M059J (cell line): ENCODE results near the gene FAM53C. TPM values are rescaled to one million over a fixed set of nuclear protein-coding genes. Genes with fewer than 3 reads are reported as not detected.
"Not testable (repeated sequence)": the region's sequence is repeated elsewhere in the genome, so short reads cannot be mapped to it uniquely, and the experiment has no call there.

Source experiments
- DNase-seq: peaks from one replicate; pipeline ENCODE4 v3.0.0-alpha.2; 2012; ENCODE audit warnings: low read depth
- total RNA-seq: library from RNA; depleted of rRNA; stranded (reverse); fragments of >200 nt; shearing (Covaris generic); gene quantifications from 2 replicates; pipeline ENCODE4 v1.2.3, GENCODE V29; 2014

The FAM53C gene
- total RNA-seq, 1 experiment from 2014 or later, result 27.4 TPM

DNA sequence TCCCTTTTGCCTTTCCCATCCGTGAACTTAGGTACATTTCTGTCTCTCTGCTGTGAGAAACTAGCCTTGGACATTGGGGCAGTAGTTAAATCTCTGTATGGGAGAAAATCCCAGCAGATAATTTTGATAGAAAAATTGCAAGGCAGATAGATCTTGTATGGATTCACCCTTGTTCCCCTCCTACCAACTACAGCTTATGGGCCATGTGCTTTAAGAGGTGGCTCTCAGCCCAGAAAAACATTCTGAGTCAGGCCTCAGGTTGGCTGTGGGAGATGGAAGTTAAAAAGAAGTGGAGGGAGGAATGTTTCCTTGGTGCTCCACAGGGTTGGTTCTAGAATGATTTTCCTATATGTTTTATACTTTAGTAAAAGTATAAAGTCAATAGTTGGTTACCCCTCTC is 13.0 kb downstream of the FAM53C start:
- peak; percentile 72 for DNase-seq

DNA sequence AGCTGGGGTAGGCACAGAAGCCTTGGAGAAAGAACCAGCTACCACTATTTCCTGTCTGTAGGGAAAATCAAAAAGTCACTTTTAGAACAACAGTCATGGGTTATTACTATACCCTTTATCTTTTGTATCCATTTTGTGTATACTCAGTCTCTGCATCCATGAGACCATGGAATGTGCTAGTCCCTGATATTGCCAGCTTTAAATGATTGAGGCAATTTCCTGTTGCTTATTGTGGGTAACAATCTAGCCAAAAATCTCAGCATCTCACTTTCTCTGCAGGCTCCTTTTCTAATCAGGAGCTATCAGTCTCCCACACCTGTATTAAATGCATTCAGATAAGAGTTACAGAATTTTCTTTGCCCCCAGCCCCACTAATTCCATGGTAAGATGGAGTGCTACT is 13.5 kb downstream of the FAM53C start:
- peak; percentile 9 for DNase-seq

DNA sequence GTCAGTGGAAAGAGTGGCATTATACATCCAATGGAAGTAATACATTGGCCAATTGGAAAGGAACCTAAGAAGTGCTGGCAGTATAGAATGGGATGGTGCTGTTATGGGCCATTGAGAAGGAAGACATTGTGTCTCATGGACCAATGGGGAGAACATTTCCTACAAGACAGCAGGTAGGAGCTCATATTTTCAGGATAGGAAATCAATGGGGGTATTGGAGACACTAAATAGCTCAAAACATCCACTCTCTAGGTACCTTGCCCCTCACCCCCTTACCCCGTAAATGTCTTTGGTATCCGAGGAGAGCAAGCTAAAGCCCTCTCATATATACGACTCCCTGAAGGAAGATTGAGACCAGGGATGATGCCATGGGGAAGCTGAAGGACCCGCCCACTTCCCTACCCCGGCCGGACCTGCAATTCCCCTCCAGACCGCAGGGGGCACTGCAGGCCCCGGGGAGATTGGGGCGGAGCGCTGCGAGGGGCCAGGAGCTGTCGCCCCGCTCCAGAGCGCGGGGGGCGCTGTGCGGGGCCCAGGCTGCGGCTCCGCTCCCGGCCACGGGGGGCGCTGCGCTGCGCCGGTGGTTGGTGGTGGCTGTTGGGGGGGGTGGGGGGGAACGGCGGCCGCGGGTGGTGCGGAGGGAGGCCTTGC is 14.1 kb downstream of the FAM53C start, which contains the start of gene KDM3B:
Gene KDM3B (plus strand): TSS at position 615 of the 651 bp plus-strand sequence. CDS start 111 bp downstream, outside the sequence.
- DNase-seq, result peak; percentile 76

DNA sequence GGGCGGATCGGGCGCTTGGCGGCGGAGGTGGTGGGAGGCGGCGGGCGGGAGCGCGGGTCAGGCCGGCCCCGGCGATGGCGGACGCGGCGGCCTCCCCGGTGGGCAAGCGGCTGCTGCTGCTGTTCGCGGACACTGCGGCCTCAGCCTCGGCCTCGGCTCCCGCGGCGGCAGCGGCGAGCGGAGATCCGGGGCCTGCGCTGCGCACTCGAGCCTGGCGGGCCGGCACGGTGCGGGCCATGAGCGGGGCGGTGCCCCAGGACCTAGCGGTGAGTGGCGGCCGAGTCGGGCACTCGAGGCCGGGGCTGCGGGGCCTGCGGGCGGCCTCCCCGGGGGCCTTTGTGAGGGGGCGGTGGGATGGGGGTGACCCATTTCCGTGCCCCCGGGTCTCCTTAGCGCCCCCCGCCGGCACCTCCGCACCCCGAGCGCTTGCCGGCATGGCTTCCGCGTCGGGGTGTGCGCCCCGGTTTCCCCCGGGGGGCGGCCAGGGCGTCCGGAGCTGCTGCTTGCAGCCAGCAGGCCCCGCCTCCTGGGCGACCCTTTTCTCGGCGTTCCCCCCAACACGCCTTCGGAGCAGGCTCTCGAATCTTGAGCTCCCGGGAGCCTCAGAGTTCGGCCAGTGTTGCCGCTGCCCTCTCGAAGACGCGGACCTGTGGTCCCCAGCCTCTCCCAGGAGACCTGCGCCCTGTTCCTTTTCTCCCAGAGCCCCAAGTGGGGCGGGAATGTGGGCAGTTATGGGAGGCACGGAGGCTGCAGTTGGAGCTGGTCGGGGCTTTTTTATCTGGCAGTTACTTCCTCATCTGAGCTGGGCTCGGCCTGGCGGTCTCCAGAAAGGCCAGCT is 14.9 kb downstream of the FAM53C start:
- peak; percentile 71 for DNase-seq

DNA sequence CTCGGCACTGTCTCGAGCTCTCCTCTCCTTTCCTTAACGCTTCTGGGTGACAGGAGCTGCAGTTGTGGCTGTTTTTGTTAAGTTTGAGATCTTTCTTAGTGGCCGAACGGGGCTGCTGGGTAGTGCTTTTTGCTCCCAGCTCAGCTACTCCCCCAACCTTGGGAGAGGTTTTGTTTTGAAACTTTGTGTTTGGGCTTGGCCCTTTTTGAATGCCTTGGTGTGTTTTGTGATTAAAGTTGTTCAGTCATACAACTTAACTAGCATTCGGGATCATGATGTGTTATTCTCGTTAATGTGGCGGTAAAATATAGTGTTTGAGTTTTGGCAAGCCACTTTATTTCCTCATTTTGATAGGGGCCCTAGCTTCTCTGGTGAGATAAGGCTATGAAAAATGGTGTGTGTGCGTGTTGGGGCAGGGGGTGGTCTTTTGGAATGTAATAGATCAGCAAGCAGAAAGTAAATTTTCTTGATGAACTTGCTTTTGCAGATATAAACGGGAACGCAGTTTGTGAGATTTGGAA is 15.6 kb downstream of the FAM53C start:
- no peak for DNase-seq

DNA sequence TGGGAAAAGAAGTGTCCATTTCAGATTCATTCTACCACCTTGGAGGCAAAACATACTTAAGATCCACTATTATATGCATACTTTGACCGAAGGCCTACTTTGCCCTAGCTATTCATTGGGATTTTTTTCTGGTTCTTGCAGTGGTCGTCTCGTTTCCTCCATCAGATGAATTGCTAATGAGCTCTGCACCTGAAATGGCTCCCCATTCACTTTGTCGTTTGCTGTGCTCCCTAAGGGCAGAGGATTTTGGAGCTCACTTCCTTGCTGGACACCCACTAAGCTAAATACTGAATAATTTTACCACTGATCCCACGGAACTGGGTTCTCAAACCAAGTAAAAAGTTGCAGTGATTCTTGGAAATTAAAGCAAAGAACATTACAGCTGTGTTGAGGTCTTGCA is 16.3 kb downstream of the FAM53C start:
- DNase-seq, result no peak

DNA sequence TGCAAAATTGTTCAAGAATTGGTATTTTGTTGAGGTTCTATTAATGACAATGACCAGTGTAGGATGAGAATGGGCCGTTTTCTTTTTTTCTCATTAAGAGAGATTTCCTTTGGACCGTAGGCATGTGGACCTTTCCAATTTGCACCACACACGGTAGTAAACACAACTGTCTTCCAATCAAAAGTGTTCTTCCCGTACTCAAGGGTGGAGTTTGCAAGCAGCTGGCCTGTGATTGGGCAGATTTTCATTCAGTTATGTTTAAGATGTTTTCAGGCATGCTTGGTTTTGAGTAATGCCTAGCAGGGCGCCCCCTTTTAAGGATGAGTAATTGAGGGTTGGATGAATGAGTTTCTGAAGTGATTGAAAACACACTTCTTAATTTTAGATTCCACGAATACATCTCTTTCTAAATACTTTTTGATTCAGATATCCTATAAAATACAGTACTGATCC is 16.9 kb downstream of the FAM53C start:
- peak; percentile 74 for DNase-seq

DNA sequence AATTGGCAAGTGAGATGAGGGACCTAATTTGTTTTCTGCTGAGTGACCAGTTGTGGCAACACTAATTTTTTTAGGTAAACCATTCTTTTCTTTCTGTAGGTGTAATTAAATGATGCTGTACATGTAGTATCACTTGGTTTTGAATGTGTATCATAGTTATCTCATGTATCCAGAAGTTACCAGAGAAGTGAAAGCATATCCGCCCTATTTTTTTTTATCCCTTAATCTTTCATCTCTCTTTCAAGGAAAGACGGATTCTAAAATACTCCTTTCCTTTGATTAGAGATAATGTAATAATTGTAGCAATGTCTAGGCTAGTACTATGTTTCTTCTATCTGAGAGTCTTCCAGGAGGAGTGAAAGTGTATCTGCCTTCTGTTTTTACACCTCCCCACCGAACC is 21.6 kb downstream of the FAM53C start:
- DNase-seq, result no peak

DNA sequence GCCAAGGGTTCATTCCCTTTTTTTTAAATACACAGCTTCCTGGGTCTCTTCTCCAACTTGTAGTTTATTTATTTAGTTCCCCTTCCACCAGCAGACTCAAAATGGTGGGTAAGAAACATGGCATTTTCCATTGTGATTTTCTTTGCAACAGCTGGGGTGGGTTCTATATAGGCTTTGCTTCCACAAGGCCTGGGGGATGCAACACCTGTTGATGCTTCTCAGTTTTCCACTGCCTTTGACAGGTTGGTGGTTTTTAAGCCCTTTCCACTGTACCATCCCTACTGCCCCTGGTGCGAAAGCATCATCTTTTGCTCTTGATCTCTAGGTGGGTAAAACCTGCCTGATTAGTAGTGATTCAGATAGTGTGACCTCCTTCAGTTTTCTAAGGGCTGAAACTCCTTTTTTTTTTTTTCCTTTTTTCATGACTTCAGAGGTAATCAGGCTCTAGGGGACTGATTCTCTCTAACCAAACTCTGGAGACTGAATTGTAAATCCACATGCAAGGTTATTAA is 22.9 kb downstream of the FAM53C start:
- no peak for DNase-seq

DNA sequence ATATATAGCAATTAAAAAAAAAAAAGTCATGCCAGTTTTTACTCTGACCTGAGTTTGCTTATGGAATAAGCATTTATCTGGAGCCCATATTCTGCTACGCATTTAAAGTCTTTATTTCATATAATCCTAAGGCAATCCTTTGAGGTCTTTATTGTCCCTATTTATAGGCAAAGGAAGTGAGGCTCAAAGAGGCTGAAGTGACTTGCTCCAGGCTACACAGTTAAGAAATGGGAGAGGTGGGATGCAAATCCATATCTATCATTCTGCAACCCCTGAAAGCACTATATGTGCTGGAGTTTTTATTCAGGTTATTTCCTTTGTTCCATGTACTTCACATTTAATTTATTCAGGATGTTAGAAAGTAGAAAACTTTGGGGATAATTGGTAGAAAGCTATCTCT is 26.5 kb downstream of the FAM53C start:
- no peak for DNase-seq

DNA sequence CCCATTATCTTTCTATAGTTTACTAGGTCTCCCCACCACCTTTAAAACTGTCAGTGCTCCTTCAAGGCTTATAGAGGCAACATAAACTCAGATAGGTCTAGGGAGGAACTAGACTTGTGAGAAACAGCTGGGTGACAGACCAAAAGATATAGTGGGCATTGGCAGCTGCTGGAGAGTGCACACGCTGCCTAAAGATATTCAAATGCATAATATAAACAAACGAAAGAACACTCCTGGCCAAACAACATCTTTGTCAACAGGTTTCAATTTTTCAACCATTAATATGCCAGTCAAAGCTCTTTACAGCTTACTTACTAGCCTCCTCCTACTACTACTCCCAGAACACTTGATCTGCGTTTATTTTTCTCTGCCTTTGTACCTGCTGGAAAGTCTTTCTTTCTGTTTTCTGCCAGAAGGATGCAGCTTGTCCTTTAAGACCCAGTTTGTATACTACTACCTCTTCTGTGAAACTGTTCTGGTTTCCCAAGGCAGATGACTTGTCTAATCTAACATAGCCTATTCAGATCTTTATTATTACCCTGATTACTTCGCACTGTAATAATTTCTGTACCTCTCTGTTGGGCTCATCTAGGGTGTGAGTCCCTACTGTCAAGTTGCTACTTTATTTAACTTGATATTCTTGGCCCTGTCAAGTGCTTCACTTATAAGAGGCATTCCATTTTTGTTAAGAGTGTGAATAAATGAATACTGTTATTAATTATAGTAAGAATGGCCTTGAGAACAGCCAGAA is 28.7 kb downstream of the FAM53C start:
- DNase-seq, result no peak

DNA sequence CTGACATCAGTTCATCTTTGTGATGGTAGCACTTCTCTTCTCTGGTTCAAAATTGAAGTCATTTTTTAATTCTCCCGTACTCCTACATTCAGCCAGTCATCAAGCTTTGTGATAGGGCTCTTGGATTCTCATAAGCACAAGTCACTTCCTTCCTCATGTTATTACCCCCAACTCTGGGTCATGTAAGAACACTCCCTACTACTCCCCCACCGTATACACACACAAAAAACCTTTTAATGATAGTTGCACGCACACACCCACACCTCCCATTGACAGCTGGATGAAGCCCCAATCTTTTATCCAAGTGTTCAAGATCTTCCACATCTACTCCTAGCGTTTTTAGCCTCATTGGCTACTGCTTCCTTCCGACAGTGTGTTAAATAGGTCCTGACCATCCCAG is 31.2 kb downstream of the FAM53C start:
- no peak for DNase-seq

DNA sequence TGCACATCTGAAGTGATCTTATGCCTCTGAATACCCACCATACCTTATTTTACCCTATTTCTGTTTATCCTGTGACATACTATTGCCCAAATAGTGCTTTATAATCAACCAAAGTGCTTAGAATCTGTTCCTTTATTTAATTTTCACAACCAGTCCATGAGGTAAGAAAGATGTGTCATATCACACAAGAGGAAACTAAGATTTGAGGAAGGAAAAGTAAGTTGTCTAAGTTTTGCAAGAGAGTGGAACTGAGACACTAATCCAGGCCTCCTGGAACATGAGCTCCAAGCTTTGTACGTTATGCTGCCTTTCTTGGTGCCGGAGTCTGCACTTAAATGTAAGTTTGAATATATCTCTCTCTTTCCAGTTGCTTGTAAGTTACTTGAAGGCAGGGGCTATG is 31.6 kb downstream of the FAM53C start:
- DNase-seq, result no peak

DNA sequence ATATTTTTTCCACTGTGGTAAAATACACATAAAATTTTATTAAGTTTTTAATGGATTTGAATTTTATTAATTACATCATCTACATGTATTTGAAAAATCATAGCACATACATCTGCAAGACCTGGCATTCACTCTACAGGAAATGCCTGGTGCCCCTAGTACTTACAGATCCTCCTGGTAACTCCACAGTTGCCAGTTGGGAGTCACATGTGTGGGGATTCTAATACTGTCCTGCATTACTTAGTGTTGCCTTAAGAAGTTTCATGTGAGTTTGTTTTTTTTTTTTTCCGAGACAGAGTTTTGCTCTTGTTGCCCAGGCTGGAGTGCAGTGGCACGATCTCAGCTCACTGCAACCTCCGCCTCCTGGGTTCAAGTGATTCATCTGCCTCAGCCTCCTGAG is 32.5 kb downstream of the FAM53C start:
- no peak for DNase-seq

DNA sequence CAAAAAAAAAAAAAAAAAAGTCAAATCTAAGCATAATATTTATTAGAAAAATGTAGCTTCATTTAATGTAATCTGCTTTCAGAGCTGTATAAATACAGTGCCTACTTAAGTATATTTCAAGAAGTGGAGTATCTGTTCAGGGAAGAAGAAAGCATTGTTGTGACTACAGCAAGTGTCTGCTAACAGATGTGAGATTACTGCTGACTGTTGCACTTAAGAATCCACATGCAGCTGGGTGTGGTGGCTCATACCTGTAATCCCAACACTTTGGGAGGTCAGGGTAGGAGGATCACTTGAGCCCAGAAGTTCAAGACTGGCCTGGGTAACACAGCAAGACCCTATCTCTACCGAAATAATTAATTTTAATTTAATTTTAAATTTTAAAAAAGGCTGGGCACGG is 33.4 kb downstream of the FAM53C start:
- DNase-seq, result no peak

DNA sequence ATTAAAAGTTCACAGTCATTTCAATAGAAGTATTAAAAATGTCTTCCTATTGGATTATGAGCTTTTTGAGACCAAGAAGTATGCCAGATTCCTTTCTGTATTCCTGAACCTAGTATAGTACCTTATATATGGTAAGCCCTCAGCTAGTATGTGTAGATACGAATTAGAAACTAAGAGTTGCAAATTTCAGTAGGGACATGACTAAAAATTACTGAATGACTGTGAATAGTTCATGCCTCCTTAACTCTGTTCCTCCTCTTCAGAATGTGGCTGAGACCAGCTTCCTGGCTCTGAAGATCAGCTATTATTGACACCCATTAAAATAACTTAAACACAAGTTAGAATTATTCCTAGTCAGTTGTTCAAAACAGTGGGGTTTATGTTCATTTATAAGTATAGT is 34.2 kb downstream of the FAM53C start:
- DNase-seq, result no peak

DNA sequence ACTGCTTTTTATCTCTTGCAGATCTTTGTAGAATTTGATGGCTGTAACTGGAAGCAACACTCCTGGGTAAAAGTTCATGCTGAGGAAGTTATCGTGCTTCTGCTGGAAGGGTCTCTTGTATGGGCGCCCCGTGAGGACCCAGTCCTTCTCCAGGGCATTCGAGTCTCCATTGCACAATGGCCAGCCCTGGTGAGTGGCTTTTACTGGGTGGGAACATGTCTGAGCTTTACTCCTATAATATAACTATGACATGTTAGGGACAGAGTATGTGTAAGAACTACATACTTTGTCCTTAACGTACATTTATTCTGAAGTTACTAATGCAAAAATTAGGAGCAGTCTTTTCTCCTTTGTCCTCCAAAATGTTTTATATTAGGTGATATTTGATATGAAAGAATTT is 34.6 kb downstream of the FAM53C start:
- no peak for DNase-seq

DNA sequence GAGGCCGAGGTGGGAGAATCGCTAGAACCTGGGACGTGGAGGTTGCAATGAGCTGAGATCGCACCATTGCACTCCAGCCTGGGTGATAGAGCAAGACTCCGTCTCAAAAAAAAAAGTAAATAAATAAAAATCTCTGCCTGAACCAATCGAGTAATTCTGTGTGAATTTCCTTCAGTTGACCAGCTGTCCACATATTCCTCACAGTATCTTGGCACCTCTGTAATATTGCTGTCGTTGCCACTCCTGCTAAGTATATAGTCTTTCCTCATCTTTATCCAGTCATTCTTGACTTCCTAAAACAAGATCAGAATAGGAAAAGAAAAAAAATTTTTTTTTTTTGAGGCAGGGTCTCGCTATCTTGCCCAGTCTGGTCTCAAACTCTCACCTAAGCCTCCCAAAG is 44.3 kb downstream of the FAM53C start:
- no peak for DNase-seq

DNA sequence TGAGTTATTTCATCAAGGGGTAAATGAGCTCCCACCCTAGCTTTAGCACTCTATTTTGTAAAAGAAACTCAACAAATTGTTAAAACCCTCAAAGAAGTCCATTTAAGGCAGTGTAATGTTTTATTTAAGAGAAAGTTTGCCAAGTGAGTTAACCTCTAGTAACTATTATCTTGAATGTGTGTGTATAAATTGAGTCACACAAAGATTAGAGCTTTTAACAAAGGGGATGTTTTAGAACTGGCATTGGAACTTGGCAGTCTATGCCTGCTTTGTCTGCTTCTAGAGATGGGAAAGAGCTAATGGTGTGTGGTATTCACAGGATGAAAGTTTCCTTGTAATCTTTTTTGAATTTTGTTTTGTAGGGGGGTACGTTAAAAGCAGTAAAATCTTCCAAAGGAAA is 47.6 kb downstream of the FAM53C start:
- no peak for DNase-seq

DNA sequence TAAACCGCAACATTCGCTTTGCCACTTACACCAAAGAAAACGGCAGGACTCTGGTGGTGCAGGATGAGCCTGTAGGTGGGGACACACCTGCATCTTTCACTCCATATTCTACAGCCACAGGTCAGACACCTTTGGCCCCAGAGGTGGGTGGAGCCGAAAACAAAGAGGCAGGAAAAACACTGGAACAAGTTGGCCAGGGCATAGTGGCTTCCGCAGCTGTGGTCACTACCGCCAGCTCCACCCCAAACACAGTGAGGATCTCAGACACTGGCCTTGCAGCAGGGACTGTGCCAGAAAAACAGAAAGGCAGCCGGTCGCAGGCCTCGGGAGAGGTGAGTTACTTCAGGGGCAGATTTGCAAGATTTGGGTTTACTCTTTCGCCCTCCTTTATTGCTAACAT is 48.2 kb downstream of the FAM53C start:
- no peak for DNase-seq

DNA sequence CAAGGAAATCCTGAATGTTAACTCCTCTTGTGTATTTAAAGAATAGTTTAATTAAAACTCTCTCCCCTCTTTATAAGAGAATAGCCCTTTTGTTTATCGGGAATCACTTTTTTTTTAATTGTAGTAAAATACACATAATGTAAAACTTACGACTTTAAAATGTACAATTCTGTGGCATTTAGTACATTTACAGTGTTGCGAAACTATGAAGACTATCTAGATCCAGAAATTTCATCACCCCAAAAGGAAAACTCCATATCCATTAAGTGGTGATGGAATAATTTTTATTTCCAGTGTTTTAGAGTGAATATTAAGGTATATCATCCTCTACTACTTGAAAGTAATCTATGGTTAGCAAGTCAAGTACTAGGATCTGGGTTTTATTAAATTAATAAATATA is 51.3 kb downstream of the FAM53C start:
- no peak for DNase-seq

DNA sequence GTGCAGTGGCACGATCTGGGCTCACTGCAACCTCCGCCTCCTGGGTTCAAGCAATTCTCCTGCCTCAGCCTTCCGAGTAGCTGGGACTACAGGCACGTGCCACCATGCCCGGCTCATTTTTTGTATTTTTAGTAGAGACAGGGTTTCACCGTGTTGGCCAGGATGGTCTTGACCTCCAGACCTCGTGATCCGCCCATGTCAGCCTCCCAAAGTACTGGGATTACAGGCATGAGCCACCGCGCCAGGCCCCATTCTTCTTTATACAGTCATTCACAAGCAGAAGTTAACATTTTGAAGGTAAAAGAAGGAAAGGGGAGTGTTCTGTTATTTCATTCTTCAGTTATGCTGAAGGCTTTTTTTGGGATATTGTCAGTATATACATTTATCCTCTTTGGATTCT is 51.8 kb downstream of the FAM53C start:
- not testable (repeated sequence) for DNase-seq
